ENCODE measurements around the gene ST3GAL2. TPM values are rescaled to one million over a fixed set of nuclear protein-coding genes. Genes with fewer than 3 reads are reported as not detected.
A peak's percentile ranks its signal among the peaks of the same experiment; 100 is the strongest.

ST3GAL2 gene
- total RNA-seq, 1 donor from 2014 or later, result 37.9 TPM

- no peak for DNase-seq (ENCODE audit: low read depth in 2 of 2)
Measured at GRCh38 chr16:70341600-70341999, 97.3 kb downstream of the ST3GAL2 start.

DNA sequence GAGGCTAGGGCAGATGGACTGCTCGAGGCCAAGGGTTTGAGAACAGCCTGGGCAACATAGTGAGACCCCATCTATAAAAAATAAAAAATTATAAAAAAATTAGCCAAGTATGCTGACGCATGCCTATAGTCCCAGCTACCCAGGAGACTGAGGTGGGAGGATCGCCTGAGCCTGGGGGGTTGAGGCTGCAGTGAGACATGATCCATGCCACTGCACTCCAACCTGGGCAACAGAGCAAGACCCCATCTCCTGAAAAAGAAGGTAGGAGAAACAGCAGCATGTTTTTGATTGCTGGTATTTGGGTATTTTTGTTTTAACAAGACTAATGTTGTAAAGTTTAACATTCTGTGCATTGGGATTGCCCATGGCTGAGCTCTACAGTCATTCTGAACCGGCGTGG lies 101.1 kb downstream of the ST3GAL2 start:
- no peak for DNase-seq (ENCODE audit: low read depth in 2 of 2)

- DNase-seq (ENCODE audit: low read depth in 2 of 2), result peak; percentile 40 to 57
Measured at GRCh38 chr16:70332728-70333127, 106.2 kb downstream of the ST3GAL2 start.

DNA sequence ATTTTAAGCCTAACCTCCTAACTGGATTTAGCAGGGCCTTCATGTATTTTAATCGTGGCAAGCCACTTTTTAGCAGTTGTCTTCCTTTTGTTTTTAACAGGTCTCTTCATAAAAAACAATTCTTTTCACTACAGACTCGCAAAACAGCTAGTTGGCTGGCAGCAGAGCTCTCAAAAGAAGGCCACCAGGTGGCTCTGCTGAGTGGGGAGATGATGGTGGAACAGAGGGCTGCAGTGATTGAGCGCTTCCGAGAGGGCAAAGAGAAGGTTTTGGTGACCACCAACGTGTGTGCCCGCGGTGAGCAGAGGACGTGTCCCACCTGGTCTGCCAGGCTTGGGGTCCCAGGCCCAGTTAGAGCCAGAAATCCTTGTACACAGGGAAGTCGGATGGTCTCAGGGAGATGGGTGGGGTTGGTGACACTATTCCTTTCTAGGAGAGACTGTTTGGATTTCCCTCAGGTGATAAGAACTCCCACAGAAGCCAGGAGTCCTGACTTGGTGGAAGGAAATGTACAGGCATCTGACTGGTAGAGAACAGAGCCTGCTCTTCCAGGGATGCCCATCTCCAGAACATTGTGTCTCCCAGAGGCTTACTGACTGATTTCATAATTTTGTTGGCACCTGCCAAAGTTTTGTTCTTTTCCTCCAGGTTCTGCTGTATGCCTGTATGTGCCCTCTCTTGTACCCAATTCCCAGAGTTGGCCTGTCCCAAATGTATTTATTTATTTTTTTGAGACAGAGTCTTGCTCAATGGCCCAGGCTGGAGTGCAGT lies 107.1 kb downstream of the ST3GAL2 start:
- DNase-seq (ENCODE audit: low read depth in 2 of 2), result peak; percentile 23 to 35

DNA sequence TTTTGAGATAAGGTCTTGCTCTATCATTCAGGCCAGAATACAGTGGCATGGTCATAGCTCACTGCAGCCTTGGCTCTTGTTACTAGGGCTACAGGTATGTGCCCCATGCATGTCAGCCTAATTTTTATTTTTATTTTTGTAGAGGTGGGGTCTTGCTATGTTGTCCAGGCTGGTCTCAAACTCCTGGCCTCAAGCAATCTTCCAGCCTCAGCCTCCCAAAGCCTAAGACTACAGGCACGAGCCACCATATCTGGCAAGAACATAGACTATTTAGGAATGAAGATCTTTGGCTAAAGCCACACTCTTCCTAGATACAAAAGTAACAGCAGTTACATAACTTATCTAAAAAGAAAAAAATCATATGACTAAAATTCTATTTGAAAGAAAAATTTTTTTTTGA lies 107.8 kb downstream of the ST3GAL2 start:
- DNase-seq (ENCODE audit: low read depth in 2 of 2), result no peak

Other genes starting within 250 kb of the ST3GAL2 start
- gene EXOSC6, start 187.2 kb downstream of the ST3GAL2 start, total RNA-seq, result 28.3 and 43.7 TPM in 2 replicates
- 66.0 and 148 TPM in 2 replicates for gene AARS1, start 149.6 kb downstream of the ST3GAL2 start, total RNA-seq
- gene DDX19B, start 139.9 kb downstream of the ST3GAL2 start, total RNA-seq, result 15.5 and 19.4 TPM in 2 replicates
- 22.7 and 31.3 TPM in 2 replicates for gene DDX19A, start 92.2 kb downstream of the ST3GAL2 start, total RNA-seq
- gene FCSK, start 15.5 kb upstream of the ST3GAL2 start, total RNA-seq, result 6.8 and 9.7 TPM in 2 replicates
- gene COG4, start 84.5 kb upstream of the ST3GAL2 start, total RNA-seq, result 59.5 and 71.8 TPM in 2 replicates
- 39.2 and 50.8 TPM in 2 replicates for gene SF3B3, start 84.7 kb upstream of the ST3GAL2 start, total RNA-seq
- gene IL34, start 207.5 kb upstream of the ST3GAL2 start, total RNA-seq, result 2.0 and 2.8 TPM in 2 replicates
- 7.8 and 11.1 TPM in 2 replicates for gene MTSS2, start 247.0 kb upstream of the ST3GAL2 start, total RNA-seq